HG02642 (cell line): ENCODE measurements around the gene FOXQ1.

Experiments
- ATAC-seq: cut with Tn5 transposase; IDR thresholded peaks from one replicate; pipeline ENCODE4 v1.9.1; 2021; ENCODE audit warnings: mild to moderate bottlenecking; ENCODE audit not compliant: unreplicated experiment, poor library complexity

FOXQ1 gene, protein sequence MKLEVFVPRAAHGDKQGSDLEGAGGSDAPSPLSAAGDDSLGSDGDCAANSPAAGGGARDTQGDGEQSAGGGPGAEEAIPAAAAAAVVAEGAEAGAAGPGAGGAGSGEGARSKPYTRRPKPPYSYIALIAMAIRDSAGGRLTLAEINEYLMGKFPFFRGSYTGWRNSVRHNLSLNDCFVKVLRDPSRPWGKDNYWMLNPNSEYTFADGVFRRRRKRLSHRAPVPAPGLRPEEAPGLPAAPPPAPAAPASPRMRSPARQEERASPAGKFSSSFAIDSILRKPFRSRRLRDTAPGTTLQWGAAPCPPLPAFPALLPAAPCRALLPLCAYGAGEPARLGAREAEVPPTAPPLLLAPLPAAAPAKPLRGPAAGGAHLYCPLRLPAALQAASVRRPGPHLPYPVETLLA

DNA sequence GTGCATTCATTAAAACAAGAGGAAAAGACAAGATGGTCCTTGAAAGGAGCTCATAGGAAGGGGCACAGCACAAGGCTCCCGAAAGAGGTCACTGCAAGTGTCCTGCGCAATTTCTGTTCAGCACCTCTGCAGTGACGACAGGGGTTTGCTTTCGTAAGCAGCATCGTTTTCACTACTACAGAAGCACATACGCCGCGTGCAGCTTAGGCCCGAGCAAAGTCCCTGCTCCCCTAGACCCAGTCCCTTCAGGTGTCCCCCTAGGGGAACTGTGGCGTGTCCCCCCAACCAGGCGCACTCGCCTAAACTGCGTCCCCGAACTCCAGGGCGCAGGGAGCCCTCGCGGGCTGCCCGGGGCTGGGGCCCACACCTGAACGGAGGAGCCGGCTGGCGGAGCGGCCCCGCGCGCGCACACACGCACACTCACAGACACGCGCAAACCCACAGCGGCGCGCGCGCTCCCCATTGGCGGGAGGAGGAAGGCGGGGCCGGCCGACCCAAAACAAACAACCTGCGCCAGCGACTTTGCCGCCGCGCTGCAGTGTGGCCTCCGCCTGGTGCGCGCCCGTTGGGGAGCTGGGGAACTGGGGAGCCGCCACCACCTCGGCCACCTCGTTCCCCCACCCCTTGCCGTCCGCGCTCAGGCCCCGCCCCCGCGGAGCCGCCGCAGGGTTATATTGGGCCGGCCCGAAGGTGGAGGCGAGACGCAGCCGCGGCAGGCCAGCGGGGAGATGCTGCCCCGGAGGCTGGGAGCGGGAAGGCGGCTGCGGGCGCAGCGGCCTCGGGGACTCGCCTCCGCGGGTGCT, at the start of gene FOXQ1:
FOXQ1 (plus strand) TSS at position 699 of the 803 bp plus-strand sequence. CDS start 607 bp downstream, outside the sequence.
- no peak for ATAC-seq

DNA sequence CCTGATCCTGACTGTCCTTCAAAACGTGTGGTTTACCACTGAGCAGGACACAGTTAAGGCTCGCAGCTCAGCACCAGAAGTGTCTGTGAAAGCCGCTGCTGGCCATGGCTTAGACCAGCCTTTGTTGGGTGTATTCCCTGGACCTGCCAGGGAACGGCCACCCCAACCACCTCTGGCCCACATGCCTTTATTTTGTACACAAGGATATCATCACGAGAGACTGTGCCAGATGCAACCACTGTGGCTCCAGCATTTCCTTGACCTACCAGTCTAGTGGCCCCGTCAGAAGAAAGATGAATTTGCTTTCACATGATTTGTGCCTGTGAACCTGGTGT, 49.2 kb upstream of the FOXQ1 start:
- no peak for ATAC-seq

DNA sequence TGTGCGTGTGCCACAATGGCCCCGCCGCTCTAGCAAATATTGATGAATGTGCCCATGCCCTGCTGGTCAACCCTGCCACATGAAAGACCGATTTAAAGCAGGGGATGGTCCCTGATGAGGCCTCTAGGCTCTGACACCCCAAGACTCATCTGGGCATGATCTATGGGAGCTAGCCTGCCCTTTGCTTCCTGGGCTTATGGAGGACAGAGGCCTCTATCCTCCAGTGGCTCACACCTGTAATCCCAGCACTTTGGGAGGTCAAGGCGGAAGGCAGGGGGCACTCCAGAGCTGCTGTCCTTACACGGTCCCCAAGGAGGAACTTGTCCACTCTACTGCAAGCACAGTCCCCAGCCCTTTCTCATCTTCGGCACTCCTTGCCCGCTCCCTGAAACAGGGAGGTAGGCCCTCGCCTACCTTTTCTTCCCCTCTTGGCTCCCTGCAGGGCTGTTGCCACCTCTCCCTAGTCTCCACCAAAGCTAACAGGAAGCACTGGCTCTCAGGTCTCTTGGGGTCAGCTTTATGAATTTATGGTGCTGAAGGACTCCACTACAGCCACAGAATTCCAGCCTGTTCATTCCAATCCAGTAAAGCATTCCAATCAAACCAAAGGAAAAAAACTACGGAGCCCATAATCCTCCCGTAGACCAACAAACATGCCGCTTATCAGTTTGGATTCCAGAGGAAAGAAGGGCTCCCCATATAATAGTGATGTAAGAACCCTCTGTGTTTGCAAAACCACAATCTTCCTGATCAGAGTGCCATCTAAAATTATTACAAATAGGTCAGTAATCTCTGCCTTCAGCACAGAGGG, 48.7 kb upstream of the FOXQ1 start:
- ATAC-seq: no peak

DNA sequence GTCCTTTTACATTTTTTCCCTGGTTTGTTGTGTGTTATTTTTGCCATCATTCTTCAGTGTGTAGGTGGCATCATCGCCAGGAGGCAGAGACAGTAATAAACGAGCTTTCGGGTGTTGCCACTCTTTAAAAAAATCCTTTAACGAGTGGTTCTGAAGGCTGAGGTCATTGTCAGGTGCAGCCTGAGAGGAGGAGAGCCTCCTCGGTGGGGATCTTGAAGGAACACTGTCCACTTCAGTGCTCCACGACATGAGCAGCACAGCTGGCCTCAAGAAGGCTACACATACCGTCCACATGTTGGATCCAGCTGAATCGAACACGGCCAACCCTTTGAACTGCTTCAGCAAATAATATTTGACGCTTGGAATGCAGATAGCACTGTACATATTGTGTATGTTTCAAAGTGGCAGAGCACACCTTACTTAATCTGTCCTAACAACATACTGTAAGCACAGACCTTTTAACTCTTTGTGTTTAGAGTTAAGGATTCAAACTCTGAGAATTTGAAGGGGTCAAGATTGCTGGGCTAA, 48.0 kb upstream of the FOXQ1 start:
- ATAC-seq: no peak

DNA sequence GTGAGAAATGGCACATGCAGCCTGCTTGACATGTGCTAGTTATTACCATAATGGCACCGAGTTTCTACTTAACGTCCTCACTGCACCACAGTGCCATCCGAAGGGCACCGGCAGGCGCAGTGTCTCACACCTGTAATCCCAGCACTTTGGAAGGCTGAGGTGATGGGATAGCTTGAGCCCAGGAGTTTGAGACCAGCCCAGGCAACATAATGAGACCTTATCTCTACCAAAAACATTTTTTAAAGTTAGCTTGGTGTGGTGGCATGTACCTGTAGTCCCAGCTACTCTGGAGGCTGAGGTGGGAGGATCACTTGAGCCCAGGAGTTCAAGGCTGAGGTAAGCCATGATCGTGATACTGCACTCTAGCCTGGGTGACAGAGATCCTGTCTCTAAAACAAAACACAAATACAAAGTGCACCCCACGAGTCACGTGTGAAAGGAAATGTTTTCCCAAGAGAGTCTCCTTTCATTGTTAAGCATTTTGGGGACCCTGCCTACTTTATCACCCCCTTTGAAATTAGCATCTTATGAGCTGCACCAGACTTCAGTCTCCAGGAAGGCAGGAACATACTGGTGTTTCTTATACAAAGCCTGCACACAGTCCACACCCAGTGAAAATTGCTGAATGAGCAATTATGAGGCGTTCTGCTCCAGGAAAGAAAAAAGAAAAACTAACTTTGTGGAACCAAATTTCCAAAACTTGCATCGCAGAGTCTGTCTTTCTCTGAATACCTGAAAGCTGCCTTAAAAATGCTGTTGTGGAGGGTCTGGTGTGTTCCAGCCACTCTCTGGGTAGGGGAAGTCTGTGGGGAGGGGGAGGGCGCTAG, 47.1 kb upstream of the FOXQ1 start:
- ATAC-seq: no peak

DNA sequence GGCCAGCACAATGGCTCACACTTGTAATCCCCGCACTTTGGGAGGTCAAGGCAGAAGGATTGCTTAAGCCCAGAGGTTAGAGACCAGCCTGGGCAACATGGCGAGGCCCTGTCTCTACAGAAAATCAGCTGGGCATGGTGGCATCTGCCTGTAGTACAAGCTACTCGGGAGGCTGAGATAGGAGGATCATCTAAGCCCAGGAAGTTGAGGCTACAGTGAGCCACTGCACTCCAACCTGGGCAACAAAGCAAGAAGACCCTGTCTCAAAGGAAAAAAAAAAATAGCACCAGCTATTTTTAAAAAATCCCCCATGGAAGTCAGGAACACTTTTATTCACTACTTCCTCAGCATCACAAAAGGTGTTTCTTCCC, 45.2 kb upstream of the FOXQ1 start:
- ATAC-seq: no peak

DNA sequence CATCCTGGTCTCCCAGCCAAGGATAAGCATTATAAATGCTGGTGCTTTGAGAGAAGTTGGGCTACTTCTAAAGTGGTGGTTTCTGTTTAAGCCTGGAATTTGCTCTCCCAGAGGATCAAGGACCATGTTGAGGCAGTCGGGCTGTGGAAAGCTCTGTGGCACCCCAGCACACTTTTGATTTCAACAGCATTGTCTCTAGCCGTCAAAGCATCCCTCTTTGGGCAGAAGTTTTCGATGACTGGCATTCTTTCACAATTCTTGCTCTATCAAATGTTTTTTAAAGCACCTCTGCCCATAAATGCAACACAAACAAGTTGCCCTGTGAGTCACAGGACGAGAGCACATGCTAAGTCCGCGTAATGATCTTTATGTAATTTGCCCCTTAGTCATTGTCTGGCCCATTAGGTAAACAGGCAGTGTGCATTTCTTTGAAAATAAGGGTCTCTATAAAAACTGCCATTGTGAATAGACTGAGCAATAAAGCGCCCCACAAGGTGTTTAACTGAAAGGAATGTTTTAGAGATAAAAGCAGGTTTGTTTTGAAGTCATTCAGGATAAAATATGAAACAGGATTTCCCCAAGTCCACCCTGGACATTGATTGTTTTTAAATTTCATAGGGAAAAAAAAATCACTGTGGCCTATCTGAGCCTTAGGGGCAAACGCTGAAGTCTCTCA, 44.7 kb upstream of the FOXQ1 start:
- ATAC-seq: no peak

DNA sequence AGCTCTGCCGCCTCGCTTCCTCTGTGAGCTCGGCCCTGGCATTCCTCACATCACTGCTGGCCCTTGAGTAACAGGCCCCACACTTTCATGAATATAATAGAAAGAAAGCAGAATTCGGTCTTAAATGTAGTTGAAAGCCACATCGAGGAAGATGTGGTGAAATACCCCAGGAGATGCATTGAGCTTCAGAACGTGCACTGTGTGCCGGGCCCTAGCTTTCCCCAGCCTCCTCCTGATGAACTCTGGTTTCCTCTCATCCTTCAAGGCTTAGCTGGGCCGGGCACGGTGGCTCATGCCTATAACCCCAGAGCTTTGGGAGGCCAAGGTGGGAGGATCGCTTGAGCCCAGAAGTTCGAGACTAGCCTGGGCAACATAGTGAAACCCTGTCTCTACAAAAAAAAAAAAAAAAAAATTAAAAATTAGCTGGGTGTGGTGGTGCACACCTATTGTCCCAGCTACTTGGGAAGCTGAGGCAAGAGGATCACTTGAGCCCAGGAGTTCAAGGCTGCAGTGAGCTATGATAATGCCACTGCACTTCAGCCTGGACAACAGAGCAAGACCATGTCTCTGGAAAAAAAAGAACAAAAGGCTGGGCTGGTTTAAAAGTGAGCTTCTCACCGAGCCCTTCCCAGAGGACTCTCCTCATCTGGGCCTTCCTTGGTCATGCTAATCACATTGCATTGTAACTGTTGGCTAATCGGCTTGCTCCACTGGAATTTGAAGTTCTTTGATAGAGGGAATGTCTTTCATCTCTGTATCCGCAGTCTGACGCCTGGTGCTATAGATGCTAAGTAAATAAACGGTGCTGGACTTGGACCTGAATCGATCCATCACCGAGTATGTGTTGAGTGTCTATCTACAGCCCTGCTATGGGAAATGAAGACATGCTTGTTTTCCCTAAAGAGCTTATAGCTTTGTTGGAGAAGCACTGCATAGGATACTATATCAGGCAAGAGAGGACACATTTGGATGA, 43.8 kb upstream of the FOXQ1 start:
- no peak for ATAC-seq

DNA sequence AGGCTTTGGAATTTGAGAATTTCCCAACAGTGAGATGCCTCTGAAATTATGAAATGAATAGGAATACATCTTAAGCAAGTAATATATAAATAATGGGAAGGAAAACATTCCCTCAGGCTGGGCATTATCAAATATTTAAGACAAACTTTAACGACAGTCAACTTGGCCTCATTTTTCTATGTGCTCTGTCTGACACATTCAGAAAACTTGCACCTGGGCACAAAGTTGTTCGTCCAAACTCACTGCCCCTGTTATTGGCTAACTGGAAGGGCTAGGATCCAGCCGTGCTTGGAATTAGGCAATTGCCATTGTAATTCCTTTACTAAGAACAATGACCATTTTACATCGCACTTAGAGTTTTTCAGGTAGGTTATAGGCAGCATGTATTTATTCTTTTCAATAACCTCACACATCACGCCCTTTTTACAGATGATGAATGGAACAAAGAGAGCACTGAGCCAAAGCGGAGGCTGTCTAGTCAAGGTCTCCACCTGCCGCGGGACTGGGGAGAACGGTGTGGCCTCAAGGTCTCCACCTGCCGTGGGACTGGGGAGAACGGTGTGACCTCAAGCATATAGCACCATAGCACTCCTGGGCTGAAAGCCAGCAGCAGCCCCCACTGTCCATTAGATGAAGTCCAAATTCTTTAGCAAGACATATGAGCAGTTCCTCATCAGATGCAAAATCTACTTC, 40.7 kb upstream of the FOXQ1 start:
- ATAC-seq: no peak

DNA sequence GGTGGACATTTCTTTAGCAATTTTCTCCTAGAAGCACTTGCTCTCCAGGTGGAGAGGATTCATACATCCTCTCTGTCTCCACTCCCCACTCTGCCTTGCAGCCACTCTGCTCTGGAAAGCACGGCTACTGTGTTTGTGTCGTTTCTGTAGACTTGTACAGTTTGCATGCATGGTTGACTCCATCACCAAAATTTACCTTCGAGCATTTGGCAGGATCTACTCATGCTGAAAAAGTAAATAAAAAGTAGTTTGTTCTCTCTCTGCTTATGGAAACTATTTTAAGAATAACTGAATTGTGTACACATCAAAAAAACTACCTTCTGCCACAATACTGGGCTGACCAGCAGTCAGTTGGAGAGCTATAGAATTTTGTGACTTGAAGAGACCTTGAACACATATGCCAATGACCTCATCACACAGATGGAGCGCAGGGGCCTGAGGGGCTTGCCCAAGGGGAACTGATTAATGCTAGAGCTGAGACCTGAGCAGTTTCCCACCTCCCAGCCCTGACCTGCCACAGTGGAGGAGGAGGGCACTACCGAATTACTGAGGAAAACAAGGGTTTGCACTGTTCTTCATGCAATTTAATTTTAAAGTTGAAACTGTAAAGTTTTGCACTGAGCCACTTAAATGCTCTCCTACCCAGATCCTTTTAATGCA, 33.7 kb upstream of the FOXQ1 start:
- ATAC-seq: no peak

DNA sequence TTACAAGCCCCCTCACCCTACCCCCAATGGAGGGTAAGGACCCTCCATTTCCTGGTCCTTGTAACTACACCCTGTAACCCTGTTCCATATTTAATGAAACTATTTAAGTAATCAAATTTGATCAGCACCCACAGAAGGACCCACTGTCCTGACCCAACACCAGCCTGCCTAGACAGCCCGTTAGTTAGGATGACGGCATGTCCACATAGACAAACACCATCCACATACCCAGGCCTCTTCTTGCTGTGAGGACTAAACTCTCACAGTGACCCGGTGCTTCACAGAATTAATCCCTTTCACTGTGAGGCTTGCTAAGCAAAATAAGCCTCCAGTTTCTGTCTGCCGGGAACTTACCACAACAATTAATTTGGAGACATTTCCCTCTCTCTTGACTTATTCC, 32.8 kb upstream of the FOXQ1 start:
- no peak for ATAC-seq

DNA sequence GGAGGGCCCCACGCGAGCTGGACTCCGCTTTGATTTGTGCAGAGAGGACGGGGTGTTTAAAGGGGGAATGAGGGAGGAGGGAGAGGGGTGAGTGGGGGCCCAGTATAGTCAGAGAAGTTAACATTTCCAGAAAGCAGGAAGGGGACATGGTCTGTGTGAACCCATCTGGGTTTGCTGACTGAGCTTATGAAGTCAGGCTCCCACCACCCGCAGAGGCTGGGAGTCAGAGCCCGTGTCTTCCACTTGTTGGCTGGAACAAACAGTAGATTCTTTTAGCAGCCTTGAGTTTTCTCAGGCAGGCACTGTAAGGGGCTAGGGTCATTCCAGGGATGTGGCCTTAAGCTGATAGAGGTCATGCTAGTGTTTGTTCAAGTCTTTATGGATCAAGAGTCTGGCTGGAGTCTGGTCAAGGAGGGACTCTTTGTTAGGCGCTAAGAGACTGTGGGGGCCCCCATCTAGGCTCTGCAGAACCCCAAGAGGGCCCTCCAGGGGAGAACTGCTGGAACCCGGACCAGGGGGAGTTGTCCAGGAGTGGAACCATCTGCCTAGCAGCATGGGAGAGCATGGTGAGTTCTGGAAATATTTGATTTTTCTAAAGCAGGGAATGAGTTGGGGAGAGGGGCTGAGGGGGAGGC, 31.1 kb upstream of the FOXQ1 start:
- ATAC-seq: no peak

DNA sequence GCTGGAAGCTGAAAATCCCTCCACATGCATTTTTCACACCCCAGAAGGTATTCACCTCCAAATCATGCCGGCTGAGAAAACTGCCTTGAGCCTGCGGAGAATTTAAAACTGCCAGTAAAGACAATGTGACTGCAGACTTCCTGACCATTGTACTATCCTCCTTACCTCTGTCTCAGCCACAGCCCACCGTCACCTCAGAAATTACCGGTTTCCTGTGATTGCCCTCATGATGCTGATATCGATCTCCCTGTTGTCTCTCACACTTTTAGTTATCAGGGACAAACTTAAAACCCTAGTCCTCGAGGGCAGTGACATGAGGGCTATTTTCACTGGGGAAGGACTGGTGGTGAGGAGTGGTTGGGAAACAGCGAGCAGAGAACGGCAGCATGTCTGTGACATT, 30.2 kb upstream of the FOXQ1 start:
- no peak for ATAC-seq

DNA sequence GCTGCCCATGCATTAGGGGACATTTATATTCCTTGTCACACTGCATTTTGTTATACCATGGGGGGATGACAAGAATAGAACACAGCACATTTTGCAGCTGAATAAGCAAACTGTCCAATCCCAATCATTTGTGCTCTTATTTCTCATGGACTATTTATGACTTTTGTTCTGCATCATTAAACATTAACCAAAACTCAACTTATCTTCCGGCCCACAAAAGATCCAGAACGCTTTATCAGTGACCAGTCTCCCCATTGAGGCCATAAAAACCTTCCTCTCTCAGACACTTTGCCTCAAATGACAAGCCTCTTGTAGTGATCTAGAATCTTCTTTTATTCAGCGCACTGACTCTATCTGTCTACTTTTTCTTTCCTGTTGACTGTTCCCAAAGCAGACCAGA, 28.4 kb upstream of the FOXQ1 start:
- ATAC-seq: no peak

DNA sequence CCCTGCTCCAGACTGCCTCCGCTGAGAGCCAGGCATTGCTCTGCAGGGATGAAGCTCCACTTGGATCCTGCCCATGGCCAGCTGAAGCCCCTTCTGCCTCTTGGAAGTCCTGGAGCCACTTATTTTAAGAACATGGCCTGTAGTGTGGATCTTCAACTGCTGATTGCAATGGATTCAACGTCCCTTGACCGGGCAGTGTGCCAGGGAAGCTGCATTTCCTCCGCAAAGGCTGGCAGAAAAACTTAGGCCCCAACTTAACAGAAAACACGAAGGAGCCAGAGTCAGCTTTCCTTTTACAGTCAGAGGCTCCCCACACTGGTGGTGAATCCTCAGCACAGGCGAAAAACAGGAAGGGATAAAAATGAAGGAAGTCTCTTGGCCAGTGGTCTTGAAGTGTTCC, 26.3 kb upstream of the FOXQ1 start:
- no peak for ATAC-seq

DNA sequence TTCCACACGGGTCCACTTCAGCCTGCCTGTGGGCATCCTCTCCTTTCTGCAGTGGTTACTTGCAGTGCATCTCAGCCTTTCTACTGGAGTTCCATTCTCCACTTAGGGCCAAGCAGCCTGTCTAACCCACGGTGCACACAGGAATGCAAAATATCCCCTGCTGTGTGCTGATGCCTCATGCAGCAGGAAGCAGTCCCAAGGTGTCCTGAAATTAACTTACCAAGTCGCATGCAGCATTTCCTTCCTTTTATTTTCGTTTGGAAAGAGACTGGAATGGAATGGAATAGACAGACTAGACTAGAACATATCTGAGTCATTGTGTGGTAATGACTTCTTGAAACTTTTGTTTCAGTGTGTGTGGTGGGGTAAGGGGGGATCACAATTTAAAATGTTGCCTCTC, 25.9 kb upstream of the FOXQ1 start:
- no peak for ATAC-seq

DNA sequence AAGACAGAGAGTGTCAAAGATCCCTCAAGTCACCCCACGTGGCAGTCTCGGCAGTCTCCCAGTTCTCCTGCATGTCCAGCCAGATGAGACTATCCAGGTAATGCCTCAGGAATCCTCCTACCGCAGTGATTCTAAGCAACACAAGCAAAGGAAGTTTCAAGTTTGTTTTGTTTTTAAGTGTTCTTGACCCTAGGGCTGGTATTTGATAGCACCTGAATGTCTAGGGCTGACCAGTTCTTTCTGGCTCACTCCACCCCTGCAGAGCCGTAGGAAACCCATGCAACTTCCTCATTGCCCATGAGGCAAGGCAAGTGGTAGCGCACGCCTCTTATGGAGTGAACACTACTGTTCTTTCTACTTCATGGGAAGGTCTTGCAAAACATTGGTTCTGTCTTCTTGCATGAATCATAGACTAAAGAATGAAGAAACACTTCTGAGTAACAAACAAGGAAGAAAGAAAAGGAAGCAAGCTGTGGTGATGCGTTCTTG, 24.8 kb upstream of the FOXQ1 start:
- no peak for ATAC-seq
